GM23248 (cell line): ENCODE results near the gene CEP164. TPM values are rescaled to one million over a fixed set of nuclear protein-coding genes. Genes with fewer than 3 reads are reported as not detected.
A peak's percentile ranks its signal among the peaks of the same experiment; 100 is the strongest.

Experiments used
- DNase-seq: peaks from one replicate; pipeline ENCODE4 v3.0.0-alpha.2; 2015
- H2AFZ ChIP-seq: fragments of 200-600 bp; sonication (generic); 2 replicates; pipeline ENCODE4 v1.6.1; 2016; ENCODE audit warnings: antibody characterized with exemption
- H3F3A ChIP-seq: fragments of 200-600 bp; sonication (generic); 2 replicates; pipeline ENCODE4 v1.6.1; 2016; ENCODE audit warnings: mild to moderate bottlenecking, antibody characterized with exemption, mixed run types; ENCODE audit not compliant: insufficient read depth
- H3K27ac ChIP-seq: fragments of 200-600 bp; sonication (generic); 2 replicates; pipeline ENCODE4 v1.5.1; 2016; ENCODE audit warnings: mild to moderate bottlenecking
- H3K27me3 ChIP-seq: fragments of 200-600 bp; sonication (generic); replicated peaks from 2 replicates; pipeline ENCODE4 v1.6.1; 2016; ENCODE audit warnings: mild to moderate bottlenecking; ENCODE audit not compliant: insufficient read depth
- H3K36me3 ChIP-seq: fragments of 200-600 bp; sonication (generic); 2 replicates; pipeline ENCODE4 v1.6.1; 2016; ENCODE audit warnings: low read depth, mild to moderate bottlenecking
- H3K4me1 ChIP-seq: fragments of 200-600 bp; sonication (generic); 2 replicates; pipeline ENCODE4 v1.6.1; 2016; ENCODE audit warnings: mild to moderate bottlenecking; ENCODE audit not compliant: insufficient read depth
- H3K4me2 ChIP-seq: fragments of 200-600 bp; sonication (generic); one replicate; pipeline ENCODE4 v1.6.1; 2016; ENCODE audit warnings: mild to moderate bottlenecking; ENCODE audit not compliant: unreplicated experiment
- H3K4me3 ChIP-seq: fragments of 200-600 bp; sonication (generic); 2 replicates; pipeline ENCODE4 v1.5.1; 2016; ENCODE audit warnings: mild to moderate bottlenecking
- H3K79me2 ChIP-seq: fragments of 200-600 bp; sonication (generic); 2 replicates; pipeline ENCODE4 v1.6.1; 2016; ENCODE audit warnings: mild to moderate bottlenecking; ENCODE audit not compliant: insufficient read depth
- H3K9ac ChIP-seq: fragments of 200-600 bp; sonication (generic); 2 replicates; pipeline ENCODE4 v1.6.1; 2016; ENCODE audit warnings: mild to moderate bottlenecking
- H3K9me2 ChIP-seq: fragments of 200-600 bp; sonication (generic); 2 replicates; pipeline ENCODE4 v1.6.1; 2016; ENCODE audit warnings: mixed run types, mild to moderate bottlenecking, moderate library complexity; ENCODE audit not compliant: insufficient read depth
- H3K9me3 ChIP-seq: fragments of 200-600 bp; sonication (generic); one replicate; pipeline ENCODE4 v1.6.1; 2017; ENCODE audit warnings: low read depth
- H4K20me1 ChIP-seq: fragments of 200-600 bp; sonication (generic); 2 replicates; pipeline ENCODE4 v1.6.0; 2016; ENCODE audit not compliant: insufficient read depth
- EZH2 ChIP-seq: fragments of 200-600 bp; sonication (generic); IDR thresholded peaks from 2 replicates; pipeline ENCODE4 v1.6.1; 2018; ENCODE audit warnings: antibody characterized with exemption, mild to moderate bottlenecking; ENCODE audit not compliant: insufficient read depth, poor library complexity, severe bottlenecking
- EZH2phosphoT487 ChIP-seq: fragments of 200-600 bp; sonication (generic); IDR thresholded peaks from 2 replicates; pipeline ENCODE4 v1.6.1; 2018; ENCODE audit warnings: antibody characterized with exemption, moderate library complexity, mild to moderate bottlenecking, low read depth; ENCODE audit not compliant: insufficient read depth
- WGBS, 2 experiments: methylation state at CpG; one replicate each; pipeline ENCODE4 v1.1.6; 2015 to 2017; ENCODE audit warnings: low lambda C conversion rate in 2 of 2, low coverage in 1 of 2; ENCODE audit errors: missing lambda C conversion rate in 2 of 2; 5-methylcytosine and 5-hydroxymethylcytosine counted together
- in situ Hi-C: fragments of 300-500 bp; cut with MboI; formaldehyde crosslinking; loops from 2 replicates; pipeline ENCODE4 v1.15.0; 2020
- polyA plus RNA-seq: library from polyadenylated mRNA; unstranded; fragments of >200 nt; fragmentation: Nextera tagmentation; extraction: Ambion mirVana; gene quantifications from 2 replicates; pipeline ENCODE4 v1.2.1, GENCODE V29; 2016
- total RNA-seq: library from RNA; depleted of rRNA; stranded (reverse); fragments of >200 nt; shearing (Covaris generic); gene quantifications from 2 replicates; pipeline ENCODE4 v1.2.3, GENCODE V29; 2014

The CEP164 gene
- total and polyA plus RNA-seq, 2 experiments from 2014 or later, result 20.3 to 30.9 TPM

DNA sequence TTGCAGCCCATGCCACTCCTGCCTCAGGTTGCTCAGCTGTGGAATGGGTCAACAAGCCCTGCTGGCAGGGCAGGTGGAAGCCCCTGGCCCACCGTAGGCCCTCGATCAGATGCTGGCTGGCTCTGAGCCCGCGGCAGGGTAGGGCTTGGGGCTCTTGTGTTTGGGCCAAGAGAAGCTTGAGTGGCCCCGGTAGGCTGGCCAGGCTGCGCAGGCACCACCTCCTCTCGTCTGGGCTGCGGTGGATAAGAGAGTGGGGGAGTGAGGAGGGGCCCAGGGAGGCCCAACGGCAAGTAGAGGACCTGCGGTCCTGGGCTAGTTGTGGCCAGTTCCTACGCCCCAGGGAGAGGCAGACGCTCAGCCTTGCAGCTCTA lies 115.2 kb downstream of the CEP164 start:
- TF ChIP-seq EZH2 (no peak), EZH2phosphoT487 (no peak)
- no peak overlapping the region for H3K4me3 ChIP-seq
- H3K36me3 ChIP-seq, result no peaks in the 10 kb centered on the region
- H3F3A ChIP-seq, result no peaks in the 10 kb centered on the region
- no peaks in the 10 kb centered on the region for H4K20me1 ChIP-seq
- DNase-seq, result no peak
- H3K9me3 ChIP-seq, result no peaks in the 10 kb centered on the region
- no peaks in the 10 kb centered on the region for H3K79me2 ChIP-seq
- WGBS, 2 experiments, result 56 to 58% methylated on average over 12 of the region's 12 CpGs
- H3K9me2 ChIP-seq, result no peaks in the 10 kb centered on the region
- no peak overlapping the region for H3K4me2 ChIP-seq
- H2AFZ ChIP-seq, result no peak overlapping the region
- no peaks in the 10 kb centered on the region for H3K4me1 ChIP-seq
- peaks cover 49% of the 10 kb centered on the region for H3K27me3 ChIP-seq
- H3K27ac ChIP-seq, result no peak overlapping the region
- H3K9ac ChIP-seq, result no peak overlapping the region
- in situ Hi-C loops, result no loop called here

DNA sequence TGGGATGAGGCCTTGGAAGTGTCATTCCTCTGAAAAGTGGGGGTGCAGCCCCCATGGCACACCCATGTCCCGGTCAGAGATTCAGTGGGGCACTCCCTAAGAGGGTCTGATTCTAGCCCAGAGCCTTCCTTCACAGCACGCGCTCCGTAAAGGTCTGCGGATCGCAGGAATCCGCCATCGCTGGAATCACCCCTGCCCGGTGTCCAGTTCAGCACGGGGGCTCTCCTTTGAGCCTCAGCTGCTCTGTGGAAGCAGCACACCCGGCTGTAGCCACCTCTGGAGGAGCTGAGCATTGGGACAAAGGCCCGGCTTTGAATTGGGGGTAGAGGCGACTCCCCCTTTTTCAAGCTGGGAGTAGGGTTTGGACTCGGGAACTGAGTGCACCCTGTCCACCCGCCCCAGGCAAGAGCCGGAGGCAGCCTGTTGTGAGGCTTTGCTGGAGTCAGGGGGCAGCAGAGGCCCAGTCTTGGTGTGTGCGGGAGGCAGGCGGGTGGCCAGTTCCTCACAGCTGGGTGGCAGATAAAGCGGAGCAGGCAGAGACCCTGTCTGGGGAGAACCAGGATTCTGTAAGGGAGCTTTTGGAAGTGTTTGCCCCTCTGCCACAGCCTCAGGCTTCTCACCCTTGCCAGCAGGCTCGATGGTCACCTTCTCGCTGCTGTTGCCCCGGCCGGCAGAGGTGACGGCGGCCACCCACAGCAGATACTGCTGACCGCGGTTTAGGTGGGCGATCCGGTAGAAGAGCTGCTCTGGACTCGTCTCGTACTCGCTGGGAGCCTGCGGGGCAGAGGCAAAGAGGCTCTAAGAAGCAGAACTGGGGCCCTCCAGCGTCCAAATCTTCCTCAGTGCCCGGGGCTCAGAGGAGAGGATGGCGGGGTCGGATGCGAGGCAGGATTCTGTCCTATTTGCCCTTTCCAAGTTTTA lies 115.9 kb downstream of the CEP164 start:
- Histone ChIP-seq H3K27ac (no peak overlapping the region), H3K27me3 (peaks cover 50% of the 10 kb centered on the region), H3K9me3 (no peaks in the 10 kb centered on the region), H3K79me2 (no peaks in the 10 kb centered on the region), H2AFZ (no peak overlapping the region), H3F3A (no peaks in the 10 kb centered on the region), H3K4me2 (peak overlapping the region; percentile 7), H3K9me2 (no peaks in the 10 kb centered on the region), H4K20me1 (no peaks in the 10 kb centered on the region), H3K4me3 (no peak overlapping the region), H3K9ac (no peak overlapping the region), H3K4me1 (no peaks in the 10 kb centered on the region), H3K36me3 (no peaks in the 10 kb centered on the region)
- in situ Hi-C loops, result no loop called here
- WGBS, 2 experiments, result 26 to 30% methylated on average over 36 to 38 of the region's 38 CpGs
- DNase-seq, result peak; percentile 70
- TF ChIP-seq EZH2, result no peak
- no peak for TF ChIP-seq EZH2phosphoT487

DNA sequence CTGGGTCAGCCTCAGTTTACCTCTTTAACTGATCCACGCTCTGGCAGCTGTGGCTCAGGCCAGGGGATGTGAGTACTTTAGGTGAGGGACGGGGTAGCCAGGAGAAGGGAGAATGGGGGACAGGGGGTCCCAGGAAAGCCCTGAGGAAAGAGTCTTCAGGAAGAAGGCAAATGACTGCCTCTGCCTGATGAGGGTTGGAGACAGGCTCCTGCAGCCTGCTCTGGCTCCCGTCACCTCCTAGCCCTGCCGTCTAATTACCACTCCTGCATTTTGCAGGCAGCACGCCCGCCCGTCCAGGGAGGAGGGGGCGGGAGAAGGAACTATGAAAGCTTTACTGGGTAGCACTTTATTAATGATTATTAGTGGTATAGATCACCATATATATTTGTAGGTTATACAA lies 116.6 kb downstream of the CEP164 start:
- Histone ChIP-seq H3K36me3 (no peaks in the 10 kb centered on the region), H3K9me3 (no peaks in the 10 kb centered on the region), H3K4me3 (no peak overlapping the region), H3F3A (no peaks in the 10 kb centered on the region), H3K4me1 (no peaks in the 10 kb centered on the region), H3K27ac (no peak overlapping the region), H3K79me2 (no peaks in the 10 kb centered on the region), H4K20me1 (no peaks in the 10 kb centered on the region), H3K4me2 (no peak overlapping the region), H3K9ac (no peak overlapping the region), H3K27me3 (peaks cover 50% of the 10 kb centered on the region), H3K9me2 (no peaks in the 10 kb centered on the region), H2AFZ (no peak overlapping the region)
- WGBS, 2 experiments, result 9 to 14% methylated on average over 8 of the region's 8 CpGs
- DNase-seq, result no peak
- in situ Hi-C loops, result no loop called here
- TF ChIP-seq EZH2 (no peak), EZH2phosphoT487 (no peak)

DNA sequence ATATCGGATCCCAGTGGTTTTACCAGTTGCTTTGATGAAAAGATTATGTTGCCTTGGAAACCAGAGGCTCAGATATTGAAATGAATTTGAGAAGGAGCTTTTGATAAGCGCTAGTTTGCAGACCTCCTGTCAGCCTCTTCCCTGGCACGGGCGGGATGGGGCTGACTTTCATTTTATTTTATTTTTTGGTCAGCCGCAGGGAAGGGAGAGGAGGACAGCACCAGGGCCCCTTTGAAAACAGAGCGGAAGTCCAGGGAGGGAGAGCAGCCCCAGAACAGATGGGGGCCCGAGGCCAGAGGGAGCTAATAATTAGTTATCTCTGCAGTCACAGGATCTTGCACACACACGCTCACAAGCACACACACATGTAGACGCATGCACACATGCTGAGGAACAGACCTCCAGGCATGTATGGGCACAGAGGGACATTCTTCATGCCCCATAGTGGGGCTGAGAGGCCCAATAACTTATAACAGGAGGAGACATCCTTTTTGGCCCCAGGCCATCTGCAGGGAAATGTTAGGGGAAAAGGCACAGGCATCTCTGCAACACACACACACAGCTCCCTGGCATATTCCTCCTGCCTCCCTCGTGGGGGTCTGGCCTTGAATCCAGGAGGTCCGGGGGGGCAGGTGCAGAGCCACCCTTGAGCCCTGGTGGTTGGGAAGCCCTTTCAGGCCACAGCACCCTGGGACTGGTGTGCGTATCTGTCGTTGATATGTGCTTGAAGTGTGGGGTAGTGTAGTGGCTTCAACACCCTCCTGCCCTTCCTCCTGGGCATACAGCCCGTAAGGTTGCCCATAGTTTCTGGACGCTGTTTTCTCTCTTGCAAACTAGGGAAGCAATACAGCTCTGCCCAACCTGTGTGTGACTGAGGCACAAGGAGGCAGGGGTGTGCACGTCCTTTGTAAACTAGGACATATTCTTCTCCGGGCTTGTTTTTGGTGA lies 117.3 kb downstream of the CEP164 start:
- Histone ChIP-seq H3K79me2 (no peaks in the 10 kb centered on the region), H3K9me2 (no peaks in the 10 kb centered on the region), H3K9ac (no peak overlapping the region), H3K36me3 (no peaks in the 10 kb centered on the region), H3K27me3 (peaks cover 46% of the 10 kb centered on the region), H3F3A (no peaks in the 10 kb centered on the region), H3K9me3 (no peaks in the 10 kb centered on the region), H3K4me3 (no peak overlapping the region), H3K27ac (no peak overlapping the region), H4K20me1 (no peaks in the 10 kb centered on the region), H3K4me1 (no peaks in the 10 kb centered on the region), H3K4me2 (no peak overlapping the region), H2AFZ (no peak overlapping the region)
- 34 to 38% methylated on average over 17 of the region's 17 CpGs for WGBS, 2 experiments
- TF ChIP-seq EZH2 (no peak), EZH2phosphoT487 (no peak)
- no peak for DNase-seq
- in situ Hi-C loops, result no loop called here
